ENCODE results near the gene RPS19BP1. TPM values are rescaled to one million over a fixed set of nuclear protein-coding genes. Genes with fewer than 3 reads are reported as not detected.

The RPS19BP1 gene
- total RNA-seq, 1 experiment from 2014 or later = 102 TPM

GRCh38 chr22:39525658-39525975, 6.9 kb downstream of the RPS19BP1 start:
- no peaks in the 10 kb centered on the region for H3K9me3 Mint-ChIP-seq
- no peak for DNase-seq (ENCODE audit: low spot score)
- peaks cover 63% of the 10 kb centered on the region for H3K4me1 Mint-ChIP-seq
- no peaks in the 10 kb centered on the region for H3K27me3 Mint-ChIP-seq (ENCODE audit: low read depth)
- peaks cover 49% of the 10 kb centered on the region for H3K36me3 Mint-ChIP-seq
- H3K4me3 Mint-ChIP-seq = no peak overlapping the region
- 0 out of 2 replicates have a peak, but pooled peaks have one; percentile 33 for TF ChIP-seq PRRX2 (CRISPR knock-in tag; IDR thresholded peaks at IDR 0.05)
- no peak for TF ChIP-seq JAZF1 (CRISPR knock-in tag; IDR thresholded peaks at IDR 0.05)
- ChIA-PET POLR2A (interaction anchor here (0.6 to 2.4 kb wide), 2 partner anchors 24 to 204 kb away, joined by 6 to 8 read pairs; partner anchors contain the start of gene MIEF1), CTCF (interaction anchor here (0.7 to 4.7 kb wide), 3 partner anchors 11 to 215 kb away, joined by 4 to 21 read pairs (median 13); no protein-coding TSS in a partner anchor)
- ATAC-seq = no peak
- H3K27ac Mint-ChIP-seq = peak overlapping the region; percentile 93

GRCh38 chr22:39524753-39525657, 7.5 kb downstream of the RPS19BP1 start:
- no peak for ATAC-seq
- H3K27ac Mint-ChIP-seq = peak overlapping the region; percentile 93
- no peak for DNase-seq (ENCODE audit: low spot score)
- no peaks in the 10 kb centered on the region for H3K9me3 Mint-ChIP-seq
- H3K36me3 Mint-ChIP-seq = peaks cover 51% of the 10 kb centered on the region
- ChIA-PET POLR2A (interaction anchor here (0.6 to 2.4 kb wide), 3 partner anchors 9 to 203 kb away, joined by 3 to 8 read pairs (median 6); partner anchors contain the start of gene MIEF1), CTCF (interaction anchor here (0.7 to 4.7 kb wide), 11 partner anchors 9 to 215 kb away, joined by 3 to 21 read pairs (median 3); no protein-coding TSS in a partner anchor)
- H3K4me3 Mint-ChIP-seq = peak overlapping the region; percentile 9; the same call in 1 of the 2 replicates
- peaks cover 59% of the 10 kb centered on the region for H3K4me1 Mint-ChIP-seq
- peaks cover 3% of the 10 kb centered on the region; the same call in 1 of the 2 replicates for H3K27me3 Mint-ChIP-seq (ENCODE audit: low read depth)
- TF ChIP-seq ZNF512 (CRISPR knock-in tag; IDR thresholded peaks at IDR 0.05; ENCODE audit: borderline replicate concordance) (0 out of 2 replicates have a peak, but pooled peaks have one; percentile 29), ZNF138 (CRISPR knock-in tag; conservative IDR thresholded peaks at IDR 0.05) (no peak), ERG (CRISPR knock-in tag; IDR thresholded peaks at IDR 0.05) (peak; percentile 85; the same call in 1 of the 2 replicates), ZNF416 (CRISPR knock-in tag; IDR thresholded peaks at IDR 0.05) (peak; percentile 18; the same call in 1 of the 2 replicates), FOXK1 (CRISPR knock-in tag; IDR thresholded peaks at IDR 0.05) (peak; percentile 15; the same call in 1 of the 2 replicates)

- peak overlapping the region; percentile 93 for H3K27ac Mint-ChIP-seq
- H3K4me3 Mint-ChIP-seq = peak overlapping the region; percentile 16
- H3K9me3 Mint-ChIP-seq = no peaks in the 10 kb centered on the region
- ATAC-seq = no peak
- ChIA-PET CTCF (interaction anchor here (1.0 to 4.7 kb wide), 10 partner anchors 10 to 215 kb away, joined by 3 to 21 read pairs (median 3); no protein-coding TSS in a partner anchor), POLR2A (interaction anchor here (0.7 to 2.4 kb wide), 4 partner anchors 8 to 24 kb away, joined by 3 to 8 read pairs (median 4); partner anchors contain the start of genes MIEF1 and RPS19BP1)
- TF ChIP-seq ZNF416 (CRISPR knock-in tag; IDR thresholded peaks at IDR 0.05) (0 out of 2 replicates have a peak, but pooled peaks have one; percentile 53), ZNF232 (CRISPR knock-in tag; IDR thresholded peaks at IDR 0.05) (no peak)
- peaks cover 47% of the 10 kb centered on the region for H3K36me3 Mint-ChIP-seq
- H3K4me1 Mint-ChIP-seq = peaks cover 53% of the 10 kb centered on the region
- H3K27me3 Mint-ChIP-seq (ENCODE audit: low read depth) = peaks cover 4% of the 10 kb centered on the region; the same call in 1 of the 2 replicates
- no peak for DNase-seq (ENCODE audit: low spot score)
Measured at GRCh38 chr22:39524089-39524752, 8.3 kb downstream of the RPS19BP1 start.

- peaks cover 44% of the 10 kb centered on the region for H3K36me3 Mint-ChIP-seq
- H3K9me3 Mint-ChIP-seq = no peaks in the 10 kb centered on the region
- H3K27ac Mint-ChIP-seq = peak overlapping the region; percentile 94
- ChIA-PET POLR2A (interaction anchor here (0.6 to 2.4 kb wide), 5 partner anchors 10 to 1723 kb away, joined by 3 to 8 read pairs (median 6); partner anchors contain the start of genes MIEF1 and RPS19BP1), CTCF (interaction anchor here (0.5 to 4.7 kb wide), 4 partner anchors 26 to 206 kb away, joined by 3 to 21 read pairs (median 3); no protein-coding TSS in a partner anchor)
- peaks cover 8% of the 10 kb centered on the region for H3K27me3 Mint-ChIP-seq (ENCODE audit: low read depth)
- peaks cover 48% of the 10 kb centered on the region for H3K4me1 Mint-ChIP-seq
- DNase-seq (ENCODE audit: low spot score) (no peak), ATAC-seq (no peak)
- H3K4me3 Mint-ChIP-seq = peak overlapping the region; percentile 95
- TF ChIP-seq ZNF671 (CRISPR knock-in tag; IDR thresholded peaks at IDR 0.05) (peak; percentile 93), ZNF416 (CRISPR knock-in tag; IDR thresholded peaks at IDR 0.05) (peak; percentile 81; the same call in 1 of the 2 replicates), CBFB (CRISPR knock-in tag; IDR thresholded peaks at IDR 0.05; ENCODE audit: low read depth) (no peak), PRRX2 (CRISPR knock-in tag; IDR thresholded peaks at IDR 0.05) (peak; percentile 97), MAX (CRISPR knock-in tag; IDR thresholded peaks at IDR 0.05) (no peak), FOXJ3 (CRISPR knock-in tag; IDR thresholded peaks at IDR 0.05; ENCODE audit: borderline replicate concordance) (no peak), HMGXB4 (CRISPR knock-in tag; IDR thresholded peaks at IDR 0.05) (no peak), HMGA2 (CRISPR knock-in tag; IDR thresholded peaks at IDR 0.05) (no peak), NR2C2 (CRISPR knock-in tag; IDR thresholded peaks at IDR 0.05) (no peak), MLX (CRISPR knock-in tag; IDR thresholded peaks at IDR 0.05) (0 out of 2 replicates have a peak, but pooled peaks have one; percentile 36), EMX1 (CRISPR knock-in tag; IDR thresholded peaks at IDR 0.05) (peak; percentile 97), CREM (CRISPR knock-in tag; IDR thresholded peaks at IDR 0.05) (no peak)
Measured at GRCh38 chr22:39522567-39523300, 9.8 kb downstream of the RPS19BP1 start.

All from WTC11 (cell line).